HG03159 (cell line): ENCODE results near the gene COLEC12.
A peak's percentile ranks its signal among the peaks of the same experiment; 100 is the strongest.

Experiments
- ATAC-seq: cut with Tn5 transposase; IDR thresholded peaks from one replicate; pipeline ENCODE4 v1.9.1; 2021; ENCODE audit warnings: mild to moderate bottlenecking, moderate library complexity; ENCODE audit not compliant: unreplicated experiment

COLEC12 gene

GRCh38 chr18:392928-393573 is 107.5 kb downstream of the COLEC12 start:
- ATAC-seq = no peak

GRCh38 chr18:390741-391478 is 109.6 kb downstream of the COLEC12 start:
- ATAC-seq = no peak

- ATAC-seq = no peak
Observed at GRCh38 chr18:389658-390357, 110.7 kb downstream of the COLEC12 start.

- no peak for ATAC-seq
Observed at GRCh38 chr18:388200-388599, 112.3 kb downstream of the COLEC12 start.

GRCh38 chr18:386994-387393 is 113.5 kb downstream of the COLEC12 start:
- ATAC-seq = no peak

- ATAC-seq = no peak
Observed at GRCh38 chr18:384897-385296, 115.6 kb downstream of the COLEC12 start.

- no peak for ATAC-seq
Observed at GRCh38 chr18:383135-383534, 117.4 kb downstream of the COLEC12 start.

GRCh38 chr18:382423-382984 is 118.0 kb downstream of the COLEC12 start:
- ATAC-seq = no peak

- no peak for ATAC-seq
Observed at GRCh38 chr18:379681-380330, 120.7 kb downstream of the COLEC12 start.

- no peak for ATAC-seq
Observed at GRCh38 chr18:378079-378478, 122.4 kb downstream of the COLEC12 start.

GRCh38 chr18:377088-377487 is 123.4 kb downstream of the COLEC12 start:
- no peak for ATAC-seq

GRCh38 chr18:376311-376710 is 124.2 kb downstream of the COLEC12 start:
- ATAC-seq = no peak

GRCh38 chr18:374721-375168 is 125.8 kb downstream of the COLEC12 start:
- ATAC-seq = peak; percentile 82

- no peak for ATAC-seq
Observed at GRCh38 chr18:373780-374179, 126.7 kb downstream of the COLEC12 start.

GRCh38 chr18:371609-371982 is 128.9 kb downstream of the COLEC12 start:
- no peak for ATAC-seq

- no peak for ATAC-seq
Observed at GRCh38 chr18:370751-371608, 129.5 kb downstream of the COLEC12 start.

GRCh38 chr18:369224-370015 is 131.1 kb downstream of the COLEC12 start:
- no peak for ATAC-seq

GRCh38 chr18:366466-367061 is 133.9 kb downstream of the COLEC12 start:
- no peak for ATAC-seq

GRCh38 chr18:365651-366050 is 134.8 kb downstream of the COLEC12 start:
- ATAC-seq = no peak
